A549 (cell line): Measurements from ENCODE around the gene BCL2. TPM values are rescaled to one million over a fixed set of nuclear protein-coding genes. Genes with fewer than 3 reads are reported as not detected.

Source experiments
- ATAC-seq, 2 experiments: fragments of 200-7000 bp in 1 of 2; fragments of >200 bp in 1 of 2; cut with Nextera tagmentation in 1 of 2; cut with Tn5 transposase in 1 of 2; 3 replicates each; pipeline versions ENCODE4 v1.8.0 to v1.9.1; 2018 to 2020; ENCODE audit warnings: mild to moderate bottlenecking in 1 of 2, moderate library complexity in 1 of 2
- CTCF ChIA-PET: fragments of 300-600 bp; sonication (Branson Sonifier 250); formaldehyde crosslinking; extraction: SDS; loops from one replicate; lab custom pipeline; 2021; ENCODE audit warnings: antibody characterized with exemption, inconsistent platforms; lab: Yijun Ruan, JAX
- POLR2A ChIA-PET: fragments of 350-600 bp; formaldehyde crosslinking; extraction: SDS; loops from one replicate; lab custom pipeline; 2021; ENCODE audit warnings: antibody characterized with exemption, inconsistent platforms; lab: Yijun Ruan, JAX
- DNase-seq, 2 experiments: peaks; one replicate each; pipeline versions ENCODE4 v3.0.0 to v3.0.0-alpha.2; 2011 to 2016; ENCODE audit warnings: low read depth in 1 of 2, low spot score in 1 of 2
- FAIRE-seq: peaks from 2 replicates; lab custom pipeline; 2011; peaks lifted over from hg19 to GRCh38; lab: Jason Lieb, UNC
- H3K27ac ChIP-seq, 2 experiments: fragments of >200 bp; sonication (Bioruptor Twin); formaldehyde crosslinking; 3 replicates each; pipeline ENCODE4 v1.5.1; 2016 to 2017
- H3K4me1 ChIP-seq: fragments of >200 bp; sonication (Bioruptor Twin); formaldehyde crosslinking; 3 replicates; pipeline ENCODE4 v1.6.1; 2016
- H3K4me2 ChIP-seq: fragments of >200 bp; sonication (Bioruptor Twin); formaldehyde crosslinking; 3 replicates; pipeline ENCODE4 v1.6.1; 2016
- H3K4me3 ChIP-seq: fragments of >200 bp; sonication (Bioruptor Twin); formaldehyde crosslinking; 3 replicates; pipeline ENCODE4 v1.5.1; 2016
- H3K9me3 ChIP-seq: fragments of >200 bp; sonication (Bioruptor Twin); formaldehyde crosslinking; 3 replicates; pipeline ENCODE4 v1.6.1; 2016
- BHLHE40 ChIP-seq: IDR thresholded peaks from 2 replicates; pipeline ENCODE4 v1.6.1; 2012; ENCODE audit warnings: low read depth, low read length, inconsistent platforms
- CBX2 ChIP-seq: fragments of 200-600 bp; sonication (generic); IDR thresholded peaks from 2 replicates; pipeline ENCODE4 v1.6.1; 2016; ENCODE audit warnings: low read depth, mild to moderate bottlenecking, borderline replicate concordance
- CHD2 ChIP-seq: fragments of 150-350 bp; IDR thresholded peaks from 2 replicates; pipeline ENCODE4 v1.6.1; 2014; ENCODE audit warnings: low read length; ENCODE audit not compliant: partially characterized antibody
- GATA3 ChIP-seq: IDR thresholded peaks from 2 replicates; pipeline ENCODE4 v1.6.1; 2012; ENCODE audit warnings: borderline replicate concordance
- HDAC2 ChIP-seq: fragments of 200-600 bp; sonication (generic); IDR thresholded peaks from 2 replicates; pipeline ENCODE4 v1.6.1; 2016
- HOXA7 ChIP-seq: fragments of 250-450 bp; sonication (Bioruptor Pico); IDR thresholded peaks from 2 replicates; pipeline ENCODE4 v1.5.0; 2020; ENCODE audit warnings: mild to moderate bottlenecking, moderate library complexity
- JUN ChIP-seq, 2 experiments: fragments of >200 bp; sonication (Bioruptor Twin); formaldehyde crosslinking; IDR thresholded peaks; 2 replicates in 1 of 2; 3 replicates in 1 of 2; pipeline ENCODE4 v1.6.1; 2016 to 2017
- MYC ChIP-seq: IDR thresholded peaks from 2 replicates; pipeline ENCODE4 v1.6.1; 2012; ENCODE audit warnings: mild to moderate bottlenecking, inconsistent platforms, low read length, improper control_type of control experiment, borderline replicate concordance
- NPAS2 ChIP-seq: fragments of 250-450 bp; sonication (Bioruptor Pico); IDR thresholded peaks from 2 replicates; pipeline ENCODE4 v1.8.0; 2022; ENCODE audit warnings: mild to moderate bottlenecking, moderate library complexity, borderline replicate concordance
- NR3C1 ChIP-seq: fragments of >200 bp; sonication (Bioruptor Twin); formaldehyde crosslinking; IDR thresholded peaks from 3 replicates; pipeline ENCODE4 v1.6.1; 2017
- PBX3 ChIP-seq: IDR thresholded peaks from 2 replicates; pipeline ENCODE4 v1.6.1; 2012
- RAD21 ChIP-seq, 2 experiments: fragments of >200 bp in 1 of 2; sonication (Bioruptor Twin) in 1 of 2; formaldehyde crosslinking in 1 of 2; IDR thresholded peaks in 1 of 2; conservative IDR thresholded peaks in 1 of 2; 2 replicates in 1 of 2; 3 replicates in 1 of 2; pipeline ENCODE4 v1.6.1; 2012 to 2018; ENCODE audit warnings: inconsistent platforms in 1 of 2
- ZC3H11A ChIP-seq: fragments of 450-650 bp; IDR thresholded peaks from 2 replicates; pipeline ENCODE4 v1.6.1; 2014; ENCODE audit warnings: antibody characterized with exemption, mild to moderate bottlenecking
- ZSCAN20 ChIP-seq: fragments of 250-450 bp; sonication (Bioruptor Pico); IDR thresholded peaks from 2 replicates; pipeline ENCODE4 v1.8.0; 2022; ENCODE audit warnings: mild to moderate bottlenecking, moderate library complexity
- WGBS: methylation state at CpG from one replicate; pipeline ENCODE4 v1.1.6; 2017; ENCODE audit errors: missing lambda C conversion rate; 5-methylcytosine and 5-hydroxymethylcytosine counted together
- polyA plus RNA-seq, 4 experiments: library from polyadenylated mRNA; depleted of rRNA in 3 of 4; stranded (reverse); fragments of >200 nt; fragmentation: RNase III in 1 of 4; extraction: RNeasy Plus Mini Kit Qiagen cat#74134 plus additional on column Dnase treatment in 1 of 4; gene quantifications; 2 replicates in 3 of 4; 3 replicates in 1 of 4; pipeline ENCODE4 v1.2.3, GENCODE V29; 2011 to 2017
- TF ChIP-seq, protein P1 (sequence below): fragments of 450-650 bp; IDR thresholded peaks from 2 replicates; pipeline ENCODE4 v1.6.1; 2014; ENCODE audit warnings: antibody characterized with exemption
- TF ChIP-seq, protein P2 (sequence below): fragments of >200 bp; sonication (Bioruptor Twin); formaldehyde crosslinking; IDR thresholded peaks from 2 replicates; pipeline ENCODE4 v1.6.1; 2016
- TF ChIP-seq, protein P3 (sequence below): fragments of >200 bp; sonication (Bioruptor Twin); formaldehyde crosslinking; IDR thresholded peaks from 3 replicates; pipeline ENCODE4 v1.5.1; 2016

BCL2 gene
- polyA plus RNA-seq, 2 of the 4 experiments (the other 2 are of a cell fraction): 0.50 to 0.61 TPM

DNA sequence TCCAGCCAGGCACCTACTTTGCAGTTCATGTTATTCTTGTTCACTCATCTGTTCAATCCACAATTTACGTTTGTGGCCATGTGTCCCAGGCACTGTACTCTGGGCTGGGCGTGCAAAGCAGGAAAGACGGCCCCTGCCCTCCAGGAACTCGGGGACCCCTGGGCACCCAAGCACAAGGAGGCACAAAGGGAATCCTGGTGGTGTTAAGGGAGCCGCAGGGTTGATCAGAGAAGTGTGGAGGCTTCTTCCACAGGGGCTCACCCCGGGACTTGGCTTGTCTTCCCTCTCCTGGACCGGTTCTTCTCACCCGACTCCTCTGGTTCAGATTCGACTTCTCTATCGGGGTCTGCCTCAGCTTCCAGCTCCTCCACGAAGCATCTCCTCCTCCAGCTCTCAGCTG is 230.5 kb downstream of the BCL2 start:
- no peak overlapping the region for H3K27ac ChIP-seq
- TF ChIP-seq PBX3 (no peak), HOXA7 (CRISPR knock-in tag) (no peak), JUN (IDR thresholded peaks at IDR 0.05) (no peak), NR3C1 (no peak), ZSCAN20 (CRISPR knock-in tag) (no peak), BHLHE40 (no peak), CHD2 (no peak), NPAS2 (CRISPR knock-in tag) (no peak), RAD21 (conservative IDR thresholded peaks at IDR 0.05 in 1 of 2, IDR thresholded peaks at IDR 0.05 in 1 of 2) (no peak), MYC (no peak), CBX2 (no peak)
- TF ChIP-seq, protein P1, sequence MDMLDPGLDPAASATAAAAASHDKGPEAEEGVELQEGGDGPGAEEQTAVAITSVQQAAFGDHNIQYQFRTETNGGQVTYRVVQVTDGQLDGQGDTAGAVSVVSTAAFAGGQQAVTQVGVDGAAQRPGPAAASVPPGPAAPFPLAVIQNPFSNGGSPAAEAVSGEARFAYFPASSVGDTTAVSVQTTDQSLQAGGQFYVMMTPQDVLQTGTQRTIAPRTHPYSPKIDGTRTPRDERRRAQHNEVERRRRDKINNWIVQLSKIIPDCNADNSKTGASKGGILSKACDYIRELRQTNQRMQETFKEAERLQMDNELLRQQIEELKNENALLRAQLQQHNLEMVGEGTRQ: no peak
- TF ChIP-seq, protein P2, sequence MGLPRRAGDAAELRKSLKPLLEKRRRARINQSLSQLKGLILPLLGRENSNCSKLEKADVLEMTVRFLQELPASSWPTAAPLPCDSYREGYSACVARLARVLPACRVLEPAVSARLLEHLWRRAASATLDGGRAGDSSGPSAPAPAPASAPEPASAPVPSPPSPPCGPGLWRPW: no peak
- TF ChIP-seq, all 56 proteins: peak for 0
- 19% methylated on average over 11 of the region's 11 CpGs for WGBS
- FAIRE-seq (no peak), DNase-seq (no peak), ATAC-seq (no peak)
- Histone ChIP-seq H3K4me1 (no peaks in the 10 kb centered on the region), H3K4me3 (no peak overlapping the region), H3K4me2 (no peak overlapping the region), H3K9me3 (no peaks in the 10 kb centered on the region)
- CTCF ChIA-PET: interaction anchor here (0.6 kb wide), 1 partner anchor 184 kb away, joined by 3 read pairs; no protein-coding TSS in a partner anchor
- POLR2A ChIA-PET: no interaction called here

DNA sequence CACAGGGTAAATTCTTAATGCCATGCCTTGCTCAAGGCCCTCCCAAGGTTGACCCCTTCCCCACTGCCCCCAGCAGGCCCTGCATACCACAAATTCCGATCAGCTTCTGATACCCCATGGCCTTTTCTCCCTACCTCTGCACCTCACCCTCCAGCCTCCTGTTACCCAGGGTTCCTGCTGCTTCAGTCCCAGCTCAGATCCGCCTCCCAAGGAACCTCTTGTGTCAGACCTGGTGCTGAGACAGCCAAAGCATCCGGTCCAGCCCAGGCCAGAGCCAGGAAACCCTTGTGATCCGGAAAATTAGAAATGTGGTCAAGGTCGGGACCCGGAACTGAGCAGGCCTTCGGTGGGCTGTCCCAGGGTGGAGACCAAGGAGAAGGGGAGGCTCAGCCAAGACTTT is 231.3 kb downstream of the BCL2 start:
- no peaks in the 10 kb centered on the region for H3K4me1 ChIP-seq
- DNase-seq (no peak), FAIRE-seq (no peak), ATAC-seq (no peak)
- H3K9me3 ChIP-seq: no peaks in the 10 kb centered on the region
- no peak for TF ChIP-seq MYC
- CTCF ChIA-PET: interaction anchor here (1.5 to 2.1 kb wide), 3 partner anchors 12 to 67 kb away, joined by 4 to 7 read pairs (median 4); no protein-coding TSS in a partner anchor
- POLR2A ChIA-PET: no interaction called here
- H3K4me2 ChIP-seq: no peak overlapping the region
- H3K27ac ChIP-seq: no peak overlapping the region
- WGBS: 62% methylated on average over 3 of the region's 7 CpGs
- no peak overlapping the region for H3K4me3 ChIP-seq

DNA sequence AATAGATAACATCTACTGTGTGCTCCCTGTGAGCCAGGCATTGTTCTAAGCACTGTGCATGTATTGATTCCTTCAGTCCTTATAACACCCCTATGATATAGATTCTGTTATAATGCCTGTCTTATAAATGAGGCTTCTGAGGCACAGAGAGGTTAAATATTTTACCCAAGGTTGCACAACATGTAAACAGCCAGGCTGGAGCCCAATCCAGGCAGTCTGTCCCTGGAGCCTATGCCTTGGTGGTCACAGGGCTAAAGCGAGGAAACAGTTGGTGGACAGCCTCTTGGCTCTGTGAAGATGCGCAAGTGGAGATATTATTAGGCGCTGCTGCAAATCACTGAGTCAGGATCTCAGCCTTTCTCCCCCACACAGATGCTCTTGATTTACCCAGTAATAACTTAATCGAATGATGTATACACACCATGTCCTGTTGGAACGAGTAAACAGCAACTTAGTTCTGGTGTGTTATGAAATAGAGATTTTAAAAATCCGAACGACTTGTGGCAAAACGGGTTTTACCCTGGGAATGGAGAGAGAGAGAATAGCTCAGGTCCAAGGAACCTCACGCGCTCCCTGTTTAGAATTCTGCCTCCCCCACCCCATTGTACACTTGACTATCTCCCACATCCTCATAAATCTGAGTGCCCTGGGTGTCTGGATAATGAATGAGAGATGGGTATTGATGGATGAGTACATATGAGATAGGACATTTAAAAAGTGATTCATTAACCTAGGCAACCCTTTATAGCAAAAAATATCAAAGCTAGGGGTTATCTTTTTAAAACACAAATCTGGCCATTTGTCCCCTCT is 231.9 kb downstream of the BCL2 start:
- Histone ChIP-seq H3K9me3 (no peaks in the 10 kb centered on the region), H3K27ac (no peak overlapping the region), H3K4me2 (no peak overlapping the region), H3K4me1 (no peaks in the 10 kb centered on the region), H3K4me3 (no peak overlapping the region)
- DNase-seq (no peak), ATAC-seq (no peak), FAIRE-seq (no peak)
- CTCF ChIA-PET: interaction anchor here (1.5 to 2.1 kb wide), 3 partner anchors 12 to 68 kb away, joined by 4 to 7 read pairs (median 4); no protein-coding TSS in a partner anchor
- POLR2A ChIA-PET: no interaction called here
- TF ChIP-seq ZC3H11A: no peak
- no peak for TF ChIP-seq GATA3
- no peak for TF ChIP-seq HDAC2
- TF ChIP-seq, protein P3, sequence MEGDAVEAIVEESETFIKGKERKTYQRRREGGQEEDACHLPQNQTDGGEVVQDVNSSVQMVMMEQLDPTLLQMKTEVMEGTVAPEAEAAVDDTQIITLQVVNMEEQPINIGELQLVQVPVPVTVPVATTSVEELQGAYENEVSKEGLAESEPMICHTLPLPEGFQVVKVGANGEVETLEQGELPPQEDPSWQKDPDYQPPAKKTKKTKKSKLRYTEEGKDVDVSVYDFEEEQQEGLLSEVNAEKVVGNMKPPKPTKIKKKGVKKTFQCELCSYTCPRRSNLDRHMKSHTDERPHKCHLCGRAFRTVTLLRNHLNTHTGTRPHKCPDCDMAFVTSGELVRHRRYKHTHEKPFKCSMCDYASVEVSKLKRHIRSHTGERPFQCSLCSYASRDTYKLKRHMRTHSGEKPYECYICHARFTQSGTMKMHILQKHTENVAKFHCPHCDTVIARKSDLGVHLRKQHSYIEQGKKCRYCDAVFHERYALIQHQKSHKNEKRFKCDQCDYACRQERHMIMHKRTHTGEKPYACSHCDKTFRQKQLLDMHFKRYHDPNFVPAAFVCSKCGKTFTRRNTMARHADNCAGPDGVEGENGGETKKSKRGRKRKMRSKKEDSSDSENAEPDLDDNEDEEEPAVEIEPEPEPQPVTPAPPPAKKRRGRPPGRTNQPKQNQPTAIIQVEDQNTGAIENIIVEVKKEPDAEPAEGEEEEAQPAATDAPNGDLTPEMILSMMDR: no peak
- 58% methylated on average over 10 of the region's 10 CpGs for WGBS
